ENCODE results near the gene FOXP1.

DNA sequence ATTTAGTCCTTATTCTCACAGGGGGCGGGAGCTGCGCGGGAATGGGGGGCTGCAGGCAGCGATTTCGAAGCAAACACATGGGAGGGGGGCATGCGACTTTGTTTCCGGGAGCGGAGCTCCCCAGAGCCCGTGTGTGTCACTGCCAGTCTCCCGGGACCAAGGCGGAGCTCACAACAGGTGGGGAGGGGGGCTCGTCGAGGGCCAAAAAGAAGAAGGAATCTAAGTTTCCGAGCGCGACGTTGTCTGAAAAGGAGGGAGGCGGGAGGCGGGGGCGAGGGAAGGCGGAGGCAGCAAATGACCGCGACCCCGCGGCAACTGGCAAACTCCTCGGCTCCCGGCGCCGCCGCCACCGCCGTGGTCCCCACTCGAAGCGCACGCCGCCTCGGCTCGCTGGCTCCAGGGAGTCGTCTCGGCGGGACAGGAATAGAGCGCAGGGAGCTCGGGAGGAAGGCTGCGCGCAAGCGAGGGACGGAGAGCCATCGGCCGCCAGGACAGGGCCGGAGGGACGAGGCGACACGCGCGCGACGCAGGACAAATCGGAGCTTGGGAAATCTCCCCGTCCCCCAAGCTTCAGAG, 1.4 kb downstream of the FOXP1 start:
- TF ChIP-seq, protein P1, sequence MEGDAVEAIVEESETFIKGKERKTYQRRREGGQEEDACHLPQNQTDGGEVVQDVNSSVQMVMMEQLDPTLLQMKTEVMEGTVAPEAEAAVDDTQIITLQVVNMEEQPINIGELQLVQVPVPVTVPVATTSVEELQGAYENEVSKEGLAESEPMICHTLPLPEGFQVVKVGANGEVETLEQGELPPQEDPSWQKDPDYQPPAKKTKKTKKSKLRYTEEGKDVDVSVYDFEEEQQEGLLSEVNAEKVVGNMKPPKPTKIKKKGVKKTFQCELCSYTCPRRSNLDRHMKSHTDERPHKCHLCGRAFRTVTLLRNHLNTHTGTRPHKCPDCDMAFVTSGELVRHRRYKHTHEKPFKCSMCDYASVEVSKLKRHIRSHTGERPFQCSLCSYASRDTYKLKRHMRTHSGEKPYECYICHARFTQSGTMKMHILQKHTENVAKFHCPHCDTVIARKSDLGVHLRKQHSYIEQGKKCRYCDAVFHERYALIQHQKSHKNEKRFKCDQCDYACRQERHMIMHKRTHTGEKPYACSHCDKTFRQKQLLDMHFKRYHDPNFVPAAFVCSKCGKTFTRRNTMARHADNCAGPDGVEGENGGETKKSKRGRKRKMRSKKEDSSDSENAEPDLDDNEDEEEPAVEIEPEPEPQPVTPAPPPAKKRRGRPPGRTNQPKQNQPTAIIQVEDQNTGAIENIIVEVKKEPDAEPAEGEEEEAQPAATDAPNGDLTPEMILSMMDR (IDR thresholded peaks at IDR 0.05 in 2 of 3, conservative IDR thresholded peaks at IDR 0.05 in 1 of 3; ENCODE audit: insufficient read depth in 2 of 3, low read depth in 1 of 3, low read length in 3 of 3), result no peak
- TF ChIP-seq POLR2A (conservative IDR thresholded peaks at IDR 0.05) (0 out of 2 replicates have a peak, but pooled peaks have one; percentile 47), ZBTB8A (IDR thresholded peaks at IDR 0.05; ENCODE audit: partially characterized antibody) (no peak), MBD2 (IDR thresholded peaks at IDR 0.05; ENCODE audit: borderline replicate concordance, low read depth) (no peak), EHMT2 (IDR thresholded peaks at IDR 0.05) (no peak), CREB1 (IDR thresholded peaks at IDR 0.05) (no peak), CREB1 (CRISPR knock-in tag; IDR thresholded peaks at IDR 0.05) (no peak; the same call in 1 of the 2 replicates), ADNP (tag; IDR thresholded peaks at IDR 0.05) (no peak), CXXC5 (CRISPR knock-in tag; IDR thresholded peaks at IDR 0.05) (no peak)
- TF ChIP-seq, protein P2, sequence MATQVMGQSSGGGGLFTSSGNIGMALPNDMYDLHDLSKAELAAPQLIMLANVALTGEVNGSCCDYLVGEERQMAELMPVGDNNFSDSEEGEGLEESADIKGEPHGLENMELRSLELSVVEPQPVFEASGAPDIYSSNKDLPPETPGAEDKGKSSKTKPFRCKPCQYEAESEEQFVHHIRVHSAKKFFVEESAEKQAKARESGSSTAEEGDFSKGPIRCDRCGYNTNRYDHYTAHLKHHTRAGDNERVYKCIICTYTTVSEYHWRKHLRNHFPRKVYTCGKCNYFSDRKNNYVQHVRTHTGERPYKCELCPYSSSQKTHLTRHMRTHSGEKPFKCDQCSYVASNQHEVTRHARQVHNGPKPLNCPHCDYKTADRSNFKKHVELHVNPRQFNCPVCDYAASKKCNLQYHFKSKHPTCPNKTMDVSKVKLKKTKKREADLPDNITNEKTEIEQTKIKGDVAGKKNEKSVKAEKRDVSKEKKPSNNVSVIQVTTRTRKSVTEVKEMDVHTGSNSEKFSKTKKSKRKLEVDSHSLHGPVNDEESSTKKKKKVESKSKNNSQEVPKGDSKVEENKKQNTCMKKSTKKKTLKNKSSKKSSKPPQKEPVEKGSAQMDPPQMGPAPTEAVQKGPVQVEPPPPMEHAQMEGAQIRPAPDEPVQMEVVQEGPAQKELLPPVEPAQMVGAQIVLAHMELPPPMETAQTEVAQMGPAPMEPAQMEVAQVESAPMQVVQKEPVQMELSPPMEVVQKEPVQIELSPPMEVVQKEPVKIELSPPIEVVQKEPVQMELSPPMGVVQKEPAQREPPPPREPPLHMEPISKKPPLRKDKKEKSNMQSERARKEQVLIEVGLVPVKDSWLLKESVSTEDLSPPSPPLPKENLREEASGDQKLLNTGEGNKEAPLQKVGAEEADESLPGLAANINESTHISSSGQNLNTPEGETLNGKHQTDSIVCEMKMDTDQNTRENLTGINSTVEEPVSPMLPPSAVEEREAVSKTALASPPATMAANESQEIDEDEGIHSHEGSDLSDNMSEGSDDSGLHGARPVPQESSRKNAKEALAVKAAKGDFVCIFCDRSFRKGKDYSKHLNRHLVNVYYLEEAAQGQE (IDR thresholded peaks at IDR 0.05; ENCODE audit: borderline replicate concordance), result no peak
- TF ChIP-seq, protein P2 (CRISPR knock-in tag; IDR thresholded peaks at IDR 0.05; ENCODE audit: low read depth), result no peak
- TF ChIP-seq, protein P3, sequence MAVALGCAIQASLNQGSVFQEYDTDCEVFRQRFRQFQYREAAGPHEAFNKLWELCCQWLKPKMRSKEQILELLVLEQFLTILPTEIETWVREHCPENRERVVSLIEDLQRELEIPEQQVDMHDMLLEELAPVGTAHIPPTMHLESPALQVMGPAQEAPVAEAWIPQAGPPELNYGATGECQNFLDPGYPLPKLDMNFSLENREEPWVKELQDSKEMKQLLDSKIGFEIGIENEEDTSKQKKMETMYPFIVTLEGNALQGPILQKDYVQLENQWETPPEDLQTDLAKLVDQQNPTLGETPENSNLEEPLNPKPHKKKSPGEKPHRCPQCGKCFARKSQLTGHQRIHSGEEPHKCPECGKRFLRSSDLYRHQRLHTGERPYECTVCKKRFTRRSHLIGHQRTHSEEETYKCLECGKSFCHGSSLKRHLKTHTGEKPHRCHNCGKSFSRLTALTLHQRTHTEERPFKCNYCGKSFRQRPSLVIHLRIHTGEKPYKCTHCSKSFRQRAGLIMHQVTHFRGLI (CRISPR knock-in tag; IDR thresholded peaks at IDR 0.05), result no peak
- TF ChIP-seq, protein P4, sequence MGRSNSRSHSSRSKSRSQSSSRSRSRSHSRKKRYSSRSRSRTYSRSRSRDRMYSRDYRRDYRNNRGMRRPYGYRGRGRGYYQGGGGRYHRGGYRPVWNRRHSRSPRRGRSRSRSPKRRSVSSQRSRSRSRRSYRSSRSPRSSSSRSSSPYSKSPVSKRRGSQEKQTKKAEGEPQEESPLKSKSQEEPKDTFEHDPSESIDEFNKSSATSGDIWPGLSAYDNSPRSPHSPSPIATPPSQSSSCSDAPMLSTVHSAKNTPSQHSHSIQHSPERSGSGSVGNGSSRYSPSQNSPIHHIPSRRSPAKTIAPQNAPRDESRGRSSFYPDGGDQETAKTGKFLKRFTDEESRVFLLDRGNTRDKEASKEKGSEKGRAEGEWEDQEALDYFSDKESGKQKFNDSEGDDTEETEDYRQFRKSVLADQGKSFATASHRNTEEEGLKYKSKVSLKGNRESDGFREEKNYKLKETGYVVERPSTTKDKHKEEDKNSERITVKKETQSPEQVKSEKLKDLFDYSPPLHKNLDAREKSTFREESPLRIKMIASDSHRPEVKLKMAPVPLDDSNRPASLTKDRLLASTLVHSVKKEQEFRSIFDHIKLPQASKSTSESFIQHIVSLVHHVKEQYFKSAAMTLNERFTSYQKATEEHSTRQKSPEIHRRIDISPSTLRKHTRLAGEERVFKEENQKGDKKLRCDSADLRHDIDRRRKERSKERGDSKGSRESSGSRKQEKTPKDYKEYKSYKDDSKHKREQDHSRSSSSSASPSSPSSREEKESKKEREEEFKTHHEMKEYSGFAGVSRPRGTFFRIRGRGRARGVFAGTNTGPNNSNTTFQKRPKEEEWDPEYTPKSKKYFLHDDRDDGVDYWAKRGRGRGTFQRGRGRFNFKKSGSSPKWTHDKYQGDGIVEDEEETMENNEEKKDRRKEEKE (IDR thresholded peaks at IDR 0.05; ENCODE audit: borderline replicate concordance in 1 of 2, control insufficient read depth in 1 of 2, low read depth in 2 of 2, low read length in 1 of 2), result no peak
- TF ChIP-seq, protein P5, sequence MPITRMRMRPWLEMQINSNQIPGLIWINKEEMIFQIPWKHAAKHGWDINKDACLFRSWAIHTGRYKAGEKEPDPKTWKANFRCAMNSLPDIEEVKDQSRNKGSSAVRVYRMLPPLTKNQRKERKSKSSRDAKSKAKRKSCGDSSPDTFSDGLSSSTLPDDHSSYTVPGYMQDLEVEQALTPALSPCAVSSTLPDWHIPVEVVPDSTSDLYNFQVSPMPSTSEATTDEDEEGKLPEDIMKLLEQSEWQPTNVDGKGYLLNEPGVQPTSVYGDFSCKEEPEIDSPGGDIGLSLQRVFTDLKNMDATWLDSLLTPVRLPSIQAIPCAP (CRISPR knock-in tag; IDR thresholded peaks at IDR 0.05; ENCODE audit: borderline replicate concordance), result no peak
